H1 (cell line): ENCODE results near the gene PLA2G4E. TPM values are rescaled to one million over a fixed set of nuclear protein-coding genes. Genes with fewer than 3 reads are reported as not detected.

Experiments used
- NANOG ChIP-seq: IDR thresholded peaks from 2 replicates; pipeline ENCODE4 v1.6.1; 2011; ENCODE audit warnings: low read length, low read depth, mild to moderate bottlenecking, inconsistent platforms; ENCODE audit not compliant: insufficient read depth, poor library complexity, severe bottlenecking
- RNF2 ChIP-seq: fragments of 200-900, 300-1000 bp; sonication (generic); IDR thresholded peaks from 2 replicates; pipeline ENCODE4 v1.7.1; 2016; ENCODE audit warnings: borderline replicate concordance, low read depth, mild to moderate bottlenecking, antibody characterized with exemption, low read length; ENCODE audit not compliant: poor library complexity, severe bottlenecking; ENCODE audit errors: missing control alignments
- SP1 ChIP-seq: IDR thresholded peaks from 2 replicates; pipeline ENCODE4 v1.6.1; 2011; ENCODE audit warnings: low read depth, low read length
- SP2 ChIP-seq: IDR thresholded peaks from 2 replicates; pipeline ENCODE4 v1.6.1; 2012; ENCODE audit warnings: mild to moderate bottlenecking, low read length, inconsistent platforms
- polyA plus RNA-seq, 7 experiments: library from polyadenylated mRNA; depleted of rRNA in 3 of 7; stranded (reverse) in 5 of 7; unstranded in 2 of 7; fragments of >200 nt in 5 of 7; fragments of 200-250 nt in 2 of 7; gene quantifications; 1 replicate in 5 of 7; 2 replicates in 1 of 7; 4 replicates in 1 of 7; pipeline versions ENCODE4 v1.2.1 to v1.2.3, GENCODE V29; 2011 to 2013; ENCODE audit warnings: missing spikeins in 2 of 7, mixed read lengths in 2 of 7
- total RNA-seq: library from RNA; stranded (reverse); fragmentation: NEBNext Ultra II Directional; extraction: Animal tissue kit (Norgen Biotek cat#: 25700); gene quantifications from 2 replicates; pipeline ENCODE4 v1.2.1, GENCODE V29; 2021

PLA2G4E gene
- total and polyA plus RNA-seq, 2 of the 8 experiments (the other 6 are each of a cell fraction or from before 2014, with no cell fraction given): 0.03 TPM; not detected in 1

DNA sequence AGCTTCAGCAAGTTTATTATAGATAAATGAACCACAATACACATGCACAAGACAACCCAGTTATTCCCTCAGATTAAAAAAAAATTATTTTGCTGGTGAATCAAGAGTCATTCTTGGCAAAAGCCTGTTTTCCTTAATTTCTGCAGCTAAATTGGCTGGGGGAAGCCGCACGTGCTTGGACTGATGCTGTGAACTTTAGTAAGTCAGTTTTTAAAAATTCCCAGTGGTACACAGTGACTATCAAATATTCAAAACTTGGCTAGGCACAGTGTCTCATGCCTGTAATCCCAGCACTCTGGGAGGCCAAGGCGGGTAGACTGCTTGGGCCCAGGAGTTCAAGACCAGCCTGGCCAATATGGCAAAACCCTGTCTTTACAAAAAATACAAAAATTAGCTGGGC, 72.4 kb downstream of the PLA2G4E start (continued):
- no peak for TF ChIP-seq RNF2
- TF ChIP-seq SP1: no peak
- TF ChIP-seq NANOG: no peak
- no peak for TF ChIP-seq SP2
